HEK293T (cell line): Measurements from ENCODE around the gene CLMN.

Experiments used
- FOXK2 ChIP-seq: fragments of 450-650 bp; IDR thresholded peaks from 2 replicates; pipeline ENCODE4 v1.6.1; 2016; ENCODE audit warnings: mild to moderate bottlenecking
- FOXM1 ChIP-seq: fragments of 450-650 bp; IDR thresholded peaks from 2 replicates; pipeline ENCODE4 v1.6.1; 2017; ENCODE audit warnings: mild to moderate bottlenecking, borderline replicate concordance
- HDGF ChIP-seq: fragments of 450-650 bp; IDR thresholded peaks from 2 replicates; pipeline ENCODE4 v1.6.1; 2017; ENCODE audit warnings: antibody characterized with exemption, borderline replicate concordance
- PKNOX1 ChIP-seq: fragments of 450-650 bp; IDR thresholded peaks from 2 replicates; pipeline ENCODE4 v1.6.1; 2016
- SP1 ChIP-seq: fragments of 450-650 bp; IDR thresholded peaks from 2 replicates; pipeline ENCODE4 v1.6.1; 2017
- SUZ12 ChIP-seq: fragments of 450-650 bp; IDR thresholded peaks from 2 replicates; pipeline ENCODE4 v1.6.1; 2016; ENCODE audit warnings: mild to moderate bottlenecking
- ZNF384 ChIP-seq: fragments of 450-650 bp; IDR thresholded peaks from 2 replicates; pipeline ENCODE4 v1.6.1; 2016

DNA sequence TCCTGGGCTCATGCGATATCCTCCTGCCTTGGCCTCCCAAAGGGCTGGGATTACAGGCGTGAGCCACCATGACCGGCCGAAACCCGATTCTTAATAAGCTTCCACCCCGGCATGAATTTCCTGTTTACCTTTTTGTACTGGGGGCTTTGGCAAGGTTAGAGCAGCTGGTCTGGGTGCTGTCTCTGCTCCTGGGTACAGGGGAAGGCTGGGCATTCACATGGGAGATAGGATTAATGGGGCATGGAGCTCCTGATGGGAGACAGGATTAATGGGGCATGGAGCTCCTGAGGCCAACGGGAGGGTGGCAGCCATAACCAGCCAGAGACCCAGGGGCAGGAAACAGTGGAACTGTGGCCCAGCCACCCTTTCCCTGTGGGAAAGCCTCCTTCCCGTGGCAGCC, 92.9 kb downstream of the CLMN start:
- TF ChIP-seq FOXM1 (no peak), SUZ12 (no peak), FOXK2 (no peak), SP1 (no peak), HDGF (no peak), ZNF384 (no peak), PKNOX1 (no peak)
